GM21786 (cell line): ENCODE data around the gene ZNF438.

ENCODE experiments used
- ATAC-seq: cut with Tn5 transposase; IDR thresholded peaks from one replicate; pipeline ENCODE4 v1.9.1; 2021; ENCODE audit not compliant: unreplicated experiment

ZNF438 gene

DNA sequence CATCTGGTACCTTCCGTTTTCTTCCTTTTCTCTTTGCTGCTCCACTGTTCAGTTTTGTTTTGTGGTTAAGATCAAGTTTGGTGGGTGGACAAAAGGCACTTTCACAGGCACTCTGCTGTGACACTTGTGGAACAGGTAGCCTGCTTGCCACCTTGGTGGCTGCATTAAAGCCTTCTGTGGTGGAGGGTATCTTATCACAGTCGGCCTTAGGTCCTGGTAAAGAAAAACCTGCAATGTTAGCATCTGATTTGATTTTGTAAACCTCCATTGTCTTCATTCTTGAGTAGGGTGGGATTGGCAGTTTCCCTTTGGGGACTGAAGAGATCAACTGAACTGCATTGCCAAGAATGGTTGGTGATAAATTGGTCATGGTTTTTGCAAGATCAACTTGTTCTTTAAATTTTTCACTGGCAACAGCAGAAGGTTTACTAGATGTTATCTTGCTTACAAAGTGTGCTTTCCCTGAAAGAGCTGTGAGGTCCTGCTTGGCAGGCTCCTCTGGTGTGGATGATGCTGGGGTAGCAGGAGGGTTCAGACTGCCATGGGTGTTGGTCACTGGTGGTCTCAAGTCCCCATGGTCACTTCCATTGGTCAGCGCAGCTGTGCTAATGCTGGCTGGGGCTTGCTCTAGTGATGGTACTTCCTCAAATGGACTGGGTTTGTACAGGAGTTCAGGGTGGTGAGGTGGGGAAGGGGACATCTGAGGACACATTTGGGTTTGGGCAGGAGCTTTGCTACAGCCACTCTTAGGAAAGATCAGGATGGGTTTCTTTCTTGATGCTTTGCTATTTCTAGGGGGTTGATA, 182.2 kb downstream of the ZNF438 start:
- no peak for ATAC-seq

DNA sequence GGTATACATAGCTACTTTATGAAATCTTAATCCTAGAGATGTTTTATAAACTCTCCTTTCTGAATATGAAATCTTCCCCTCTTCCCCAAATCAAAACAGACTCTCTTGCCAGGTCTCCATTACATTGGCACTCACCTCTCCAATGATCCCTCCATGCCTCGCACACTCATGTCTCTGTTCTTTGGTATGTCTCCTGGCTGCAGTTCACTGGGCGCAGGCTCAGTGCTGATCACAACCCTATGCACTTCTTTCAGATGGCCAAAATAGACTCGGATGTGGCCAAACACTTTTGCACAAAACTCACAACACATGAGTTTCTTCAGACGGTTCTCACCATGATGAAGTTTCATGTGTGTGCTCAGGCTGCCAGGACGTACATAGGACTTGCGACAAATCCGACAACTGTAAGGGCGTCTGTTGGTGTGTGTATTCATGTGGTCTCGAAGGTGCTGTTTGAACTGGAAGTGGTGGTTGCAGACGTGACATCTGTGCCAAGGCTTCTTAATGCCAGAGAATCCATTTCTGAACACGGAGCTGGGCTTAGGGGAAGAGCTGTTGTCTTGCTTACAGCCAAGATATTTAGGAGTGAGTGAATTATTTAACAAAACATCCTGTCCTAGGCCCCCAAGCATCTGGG, 183.2 kb downstream of the ZNF438 start:
- ATAC-seq, result no peak

GRCh38 chr10:30847642-30848041, 184.0 kb downstream of the ZNF438 start:
- ATAC-seq, result no peak

- no peak for ATAC-seq
Measured at GRCh38 chr10:30847199-30847598, 184.5 kb downstream of the ZNF438 start.

DNA sequence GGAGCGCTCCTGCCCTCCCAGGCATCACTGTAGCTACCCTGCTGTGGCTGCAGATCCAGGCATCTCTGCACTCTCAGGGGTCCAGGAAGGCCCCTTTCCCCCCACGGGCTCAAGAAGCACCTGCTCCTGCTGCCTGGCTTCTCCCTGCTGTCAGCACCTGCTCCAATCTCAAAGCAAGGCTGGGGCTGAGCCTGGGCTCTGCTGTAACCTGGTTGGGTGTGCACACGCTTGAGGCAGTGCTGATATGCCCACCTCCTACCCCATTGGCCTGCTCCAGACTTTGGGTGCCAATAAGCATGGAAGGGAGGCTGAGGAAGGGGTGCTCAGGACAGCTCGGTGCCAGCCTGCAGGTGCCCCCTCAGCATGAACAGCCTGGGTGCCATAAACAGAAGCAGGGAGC, 185.0 kb downstream of the ZNF438 start:
- ATAC-seq, result no peak

DNA sequence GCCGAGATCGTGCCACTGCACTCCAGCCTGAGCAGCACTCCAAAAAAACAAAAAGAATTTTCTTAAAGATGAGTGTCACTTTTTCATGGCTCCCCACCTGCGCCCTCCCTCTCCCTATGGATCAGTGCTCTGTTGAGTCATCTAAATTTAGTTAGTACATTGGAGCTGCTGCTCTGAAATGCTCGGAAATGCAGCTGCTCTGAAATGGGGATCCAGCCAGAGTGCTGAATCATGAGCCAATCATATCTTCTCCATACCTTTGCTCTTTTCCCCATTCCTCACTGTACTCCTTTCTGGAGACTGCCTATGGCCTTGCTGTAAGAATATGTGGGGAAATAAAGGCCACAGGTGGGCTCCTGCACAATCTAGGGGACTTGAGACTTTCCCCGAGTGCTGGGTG, 188.8 kb downstream of the ZNF438 start:
- no peak for ATAC-seq

GRCh38 chr10:30842185-30842584, 189.5 kb downstream of the ZNF438 start:
- no peak for ATAC-seq

DNA sequence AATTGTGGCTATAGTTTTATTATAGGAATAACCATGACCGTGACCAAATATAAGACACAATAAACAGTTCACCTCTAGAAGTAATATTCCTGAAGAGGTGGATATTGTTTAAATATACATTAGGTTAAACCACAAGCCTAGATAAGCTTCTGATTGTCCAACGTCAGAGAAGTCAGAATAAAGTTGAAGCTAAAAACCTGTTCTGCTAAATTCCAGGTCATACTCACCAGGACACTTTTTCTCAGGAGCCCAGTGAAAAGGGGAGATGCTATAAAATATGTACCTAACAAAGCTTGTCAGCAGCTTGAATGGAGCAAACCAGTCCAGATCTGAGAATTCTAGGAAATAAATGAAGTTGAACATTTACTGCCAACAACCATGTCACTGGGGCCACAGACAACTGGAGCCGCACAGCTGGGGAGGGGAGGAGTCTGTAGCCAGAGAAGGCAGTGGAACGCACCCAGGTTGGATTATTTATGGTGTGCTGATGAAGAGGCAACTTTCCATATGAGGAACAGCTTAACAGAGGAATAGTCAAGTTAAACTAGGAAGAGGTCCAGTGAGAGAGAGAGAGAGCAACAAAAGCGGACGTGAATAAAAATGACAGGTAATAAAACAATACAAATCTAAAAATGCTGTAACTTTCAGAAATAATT, 191.1 kb downstream of the ZNF438 start:
- ATAC-seq, result no peak

GRCh38 chr10:30839652-30840051, 192.0 kb downstream of the ZNF438 start:
- ATAC-seq, result no peak

GRCh38 chr10:30836406-30836805, 195.3 kb downstream of the ZNF438 start:
- no peak for ATAC-seq

GRCh38 chr10:30835146-30835545, 196.5 kb downstream of the ZNF438 start:
- ATAC-seq, result no peak

GRCh38 chr10:30834651-30835050, 197.0 kb downstream of the ZNF438 start:
- no peak for ATAC-seq

DNA sequence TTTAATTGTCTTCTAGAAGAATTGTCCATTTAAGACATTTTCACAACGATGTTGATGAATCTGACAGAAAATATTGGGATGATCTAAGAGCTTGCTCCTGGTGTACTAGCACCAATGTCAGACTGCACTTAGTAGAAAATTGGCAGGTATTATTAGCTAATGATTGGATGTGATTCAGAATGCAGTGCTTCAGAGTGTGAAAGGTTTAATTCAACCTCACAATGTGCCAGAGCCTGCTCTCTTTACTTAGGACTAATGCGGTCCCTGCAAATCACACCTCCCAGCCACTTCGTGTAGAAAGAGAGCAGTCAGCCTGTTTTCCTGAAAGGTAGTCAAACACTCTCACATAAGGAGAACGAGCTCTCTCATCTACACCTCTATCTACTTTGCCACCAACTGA, 197.5 kb downstream of the ZNF438 start:
- no peak for ATAC-seq

DNA sequence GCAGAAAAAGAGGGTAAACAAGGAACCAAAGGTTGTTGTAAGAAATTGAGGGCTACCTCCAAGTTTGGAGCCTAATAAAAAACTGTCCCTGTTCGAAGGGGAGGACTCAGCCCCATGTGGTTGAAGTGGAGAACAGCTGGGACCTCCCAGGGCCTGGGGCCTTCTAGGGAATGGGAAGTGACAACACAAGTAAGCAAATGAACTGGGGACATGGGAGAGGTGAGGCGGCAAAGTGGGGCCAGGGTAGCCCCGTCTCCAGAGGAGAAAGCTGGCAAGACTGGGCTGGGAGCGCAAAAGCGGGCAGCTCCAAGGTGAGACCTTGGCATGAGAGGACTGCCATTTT, 198.1 kb downstream of the ZNF438 start:
- ATAC-seq, result no peak

DNA sequence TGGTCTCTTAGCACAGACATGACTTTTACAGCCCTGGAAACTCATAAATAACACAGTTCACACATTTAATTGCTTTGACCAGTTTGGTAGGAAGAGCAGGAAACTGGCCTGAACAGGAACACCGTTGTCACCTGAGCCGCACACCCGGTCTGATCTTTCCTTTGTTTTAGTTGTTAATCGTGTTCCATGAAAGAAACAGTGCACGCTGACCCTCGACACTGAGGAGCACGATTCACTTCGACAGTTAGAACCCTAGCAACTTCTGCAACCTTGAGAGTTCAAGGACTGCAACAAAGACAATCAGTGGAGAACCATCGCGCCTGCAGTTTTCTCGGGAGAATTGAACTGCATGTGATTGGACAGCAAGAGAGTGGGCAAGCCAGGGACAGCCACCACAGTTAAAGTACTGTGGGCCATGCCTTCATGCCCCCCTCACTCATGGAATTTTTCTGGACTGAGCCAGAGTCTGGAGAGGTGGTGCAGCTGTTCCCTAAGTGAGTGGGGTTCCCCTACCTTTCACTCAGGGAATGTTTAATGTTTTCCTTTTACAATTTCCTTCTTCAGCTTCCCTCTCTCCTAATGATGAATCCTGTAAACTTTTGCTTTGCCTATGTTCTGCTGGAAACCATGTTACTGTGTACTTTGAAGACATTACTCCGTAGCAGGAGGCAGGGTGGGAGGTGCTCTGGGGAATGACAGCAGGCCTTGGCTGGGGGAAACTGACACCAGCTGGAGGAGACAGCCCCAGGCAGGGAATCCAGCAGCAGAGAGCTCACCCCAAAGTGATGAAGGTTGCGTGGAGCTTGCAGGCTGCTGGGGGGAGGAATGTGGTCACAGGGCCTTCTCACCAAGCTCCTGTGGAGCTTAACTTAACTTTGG, 198.7 kb downstream of the ZNF438 start:
- no peak for ATAC-seq

DNA sequence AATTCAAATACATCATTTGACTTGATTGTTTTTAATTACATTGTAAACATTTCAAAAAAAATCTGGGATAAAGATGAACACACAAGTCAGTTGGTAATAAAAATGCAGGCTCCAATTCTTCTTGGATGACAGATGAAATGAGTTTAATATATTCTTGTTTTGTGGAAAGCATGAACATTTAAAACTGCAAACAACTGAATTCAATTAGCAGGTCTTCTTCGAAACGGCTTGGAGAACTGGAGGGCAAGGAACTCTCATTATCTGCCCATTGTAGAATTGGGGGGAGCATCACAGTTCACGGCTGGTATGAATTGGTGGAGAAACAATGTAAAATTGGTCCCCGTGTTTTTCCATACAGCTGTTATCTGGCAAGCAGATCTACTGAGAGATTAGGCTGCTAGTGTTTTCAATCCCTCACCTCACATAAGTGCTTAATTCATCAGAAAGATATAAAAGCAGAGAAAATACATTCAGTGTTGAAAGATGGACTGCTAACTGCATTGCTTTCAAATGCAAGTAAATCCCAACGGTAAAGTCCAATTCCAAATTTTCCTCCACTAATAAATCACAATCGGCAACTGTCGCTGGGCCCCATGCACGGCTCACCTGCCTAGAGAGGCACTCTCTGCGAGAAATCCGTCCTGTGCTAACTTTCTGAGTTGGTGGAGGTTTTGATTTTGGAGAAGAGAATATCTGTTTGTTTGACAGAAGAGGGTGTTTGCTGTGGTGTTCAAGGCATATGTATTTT, 199.5 kb downstream of the ZNF438 start:
- no peak for ATAC-seq

DNA sequence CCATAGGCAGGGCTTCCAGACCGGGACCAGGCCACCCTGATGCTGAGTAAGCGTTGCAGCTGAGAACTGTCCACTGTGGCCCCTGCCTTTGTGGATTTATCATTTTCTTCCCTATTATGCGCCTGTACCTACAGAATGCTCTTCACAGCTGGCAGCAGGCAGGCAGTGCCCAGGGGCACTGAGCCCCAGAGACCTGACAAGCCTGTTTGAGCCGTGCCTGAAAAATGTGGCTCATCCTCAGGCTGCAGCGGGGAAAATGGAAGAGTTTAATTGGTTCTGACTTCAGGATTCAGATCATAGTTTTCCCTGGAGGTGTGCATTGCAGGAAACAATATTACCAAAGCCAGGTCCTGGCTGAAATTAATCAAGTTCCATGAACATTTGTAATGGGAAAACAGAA, 200.2 kb downstream of the ZNF438 start:
- no peak for ATAC-seq

- ATAC-seq, result no peak
Measured at GRCh38 chr10:30830315-30831230, 201.1 kb downstream of the ZNF438 start.

GRCh38 chr10:30829901-30830300, 201.8 kb downstream of the ZNF438 start:
- ATAC-seq, result no peak

DNA sequence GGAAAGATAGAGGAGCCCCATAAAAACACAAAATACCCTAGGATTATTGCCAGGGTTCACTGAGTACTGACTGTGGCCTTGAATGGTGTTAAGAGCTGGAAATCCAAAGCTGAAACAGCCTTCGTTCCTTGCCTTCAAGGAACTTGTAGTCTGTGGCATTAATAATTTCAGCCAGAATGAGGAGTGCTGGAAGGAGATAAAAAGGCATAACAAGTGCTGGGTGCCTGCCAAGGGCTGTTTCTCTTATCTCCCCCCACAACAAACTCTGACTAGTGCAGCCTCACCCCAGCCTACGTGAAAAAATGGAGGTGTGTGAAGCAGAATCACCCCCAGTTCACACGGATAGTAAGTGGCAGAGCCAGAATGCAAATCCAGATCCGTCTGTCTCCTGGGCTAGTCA, 203.0 kb downstream of the ZNF438 start:
- ATAC-seq, result no peak
